BJ (cell line): Measurements from ENCODE around the gene PPM1B. TPM values are rescaled to one million over a fixed set of nuclear protein-coding genes. Genes with fewer than 3 reads are reported as not detected.
"Not testable (repeated sequence)": the region's sequence is repeated elsewhere in the genome, so short reads cannot be mapped to it uniquely, and the experiment has no call there.

ENCODE experiments used
- CTCF ChIA-PET: fragments of 350-600 bp; formaldehyde crosslinking; extraction: SDS; loops from one replicate; lab custom pipeline; 2021; ENCODE audit warnings: antibody characterized with exemption, inconsistent platforms; lab: Yijun Ruan, JAX
- POLR2A ChIA-PET: fragments of 300-600 bp; sonication (Branson Sonifier 250); formaldehyde crosslinking; extraction: SDS; loops from one replicate; lab custom pipeline; 2021; ENCODE audit warnings: antibody characterized with exemption; lab: Charles Lee
- DNase-seq: peaks from one replicate; pipeline ENCODE4 v3.0.0-alpha.2; 2011; ENCODE audit warnings: low read depth
- H3K27me3 ChIP-seq: 2 replicates; pipeline ENCODE4 v1.6.0; 2011; ENCODE audit warnings: low read length; ENCODE audit not compliant: control insufficient read depth, insufficient read depth
- H3K36me3 ChIP-seq: 2 replicates; pipeline ENCODE4 v1.5.1; 2011; ENCODE audit warnings: low read length; ENCODE audit not compliant: control insufficient read depth, insufficient read depth
- H3K4me3 ChIP-seq: 2 replicates; pipeline ENCODE4 v1.5.1; 2011; ENCODE audit warnings: low read depth, mild to moderate bottlenecking, control low read depth, low read length
- polyA plus RNA-seq: library from polyadenylated mRNA; depleted of rRNA; stranded (reverse); fragments of >200 nt; gene quantifications from 2 replicates; pipeline ENCODE4 v1.2.3, GENCODE V29; 2011
- TF ChIP-seq, protein P1 (sequence below): IDR thresholded peaks from 2 replicates; pipeline ENCODE4 v1.5.1; 2011; ENCODE audit warnings: low read depth, mild to moderate bottlenecking, control low read depth, inconsistent platforms, low read length, moderate library complexity; ENCODE audit not compliant: insufficient read depth

PPM1B gene
- polyA plus RNA-seq, 1 experiment, result 8.2 TPM

DNA sequence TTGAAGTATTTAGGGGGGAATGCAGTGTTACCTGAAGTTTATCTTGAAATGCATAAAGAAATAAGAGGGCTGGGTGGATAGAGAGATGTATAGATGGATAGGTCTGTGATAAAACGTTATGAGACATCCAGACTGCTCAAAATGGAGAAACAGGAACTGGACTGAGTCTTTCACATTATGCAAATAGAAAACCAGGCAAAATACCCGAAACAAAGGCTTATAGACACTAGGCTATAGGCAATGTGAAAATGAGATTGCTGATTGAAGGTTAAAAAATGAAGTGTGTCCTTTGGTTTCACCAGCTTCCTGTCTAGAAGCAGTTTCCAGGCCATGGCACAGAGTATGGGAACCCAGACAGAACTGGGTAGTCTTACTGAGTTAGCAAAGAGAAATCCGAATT, 81.7 kb downstream of the PPM1B start:
- no peaks in the 10 kb centered on the region for H3K36me3 ChIP-seq
- POLR2A ChIA-PET, result no interaction called here
- CTCF ChIA-PET, result interaction anchor here (1.1 kb wide), 1 partner anchor 206 kb away, joined by 4 read pairs; no protein-coding TSS in a partner anchor
- DNase-seq, result no peak
- H3K27me3 ChIP-seq, result no peaks in the 10 kb centered on the region
- no peak overlapping the region for H3K4me3 ChIP-seq
- TF ChIP-seq, protein P1, sequence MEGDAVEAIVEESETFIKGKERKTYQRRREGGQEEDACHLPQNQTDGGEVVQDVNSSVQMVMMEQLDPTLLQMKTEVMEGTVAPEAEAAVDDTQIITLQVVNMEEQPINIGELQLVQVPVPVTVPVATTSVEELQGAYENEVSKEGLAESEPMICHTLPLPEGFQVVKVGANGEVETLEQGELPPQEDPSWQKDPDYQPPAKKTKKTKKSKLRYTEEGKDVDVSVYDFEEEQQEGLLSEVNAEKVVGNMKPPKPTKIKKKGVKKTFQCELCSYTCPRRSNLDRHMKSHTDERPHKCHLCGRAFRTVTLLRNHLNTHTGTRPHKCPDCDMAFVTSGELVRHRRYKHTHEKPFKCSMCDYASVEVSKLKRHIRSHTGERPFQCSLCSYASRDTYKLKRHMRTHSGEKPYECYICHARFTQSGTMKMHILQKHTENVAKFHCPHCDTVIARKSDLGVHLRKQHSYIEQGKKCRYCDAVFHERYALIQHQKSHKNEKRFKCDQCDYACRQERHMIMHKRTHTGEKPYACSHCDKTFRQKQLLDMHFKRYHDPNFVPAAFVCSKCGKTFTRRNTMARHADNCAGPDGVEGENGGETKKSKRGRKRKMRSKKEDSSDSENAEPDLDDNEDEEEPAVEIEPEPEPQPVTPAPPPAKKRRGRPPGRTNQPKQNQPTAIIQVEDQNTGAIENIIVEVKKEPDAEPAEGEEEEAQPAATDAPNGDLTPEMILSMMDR, result no peak

- TF ChIP-seq, protein P1, result no peak
- ChIA-PET POLR2A (no interaction called here), CTCF (interaction anchor here (1.2 kb wide), 1 partner anchor 19 kb away, joined by 4 read pairs; no protein-coding TSS in a partner anchor)
- Histone ChIP-seq H3K36me3 (no peaks in the 10 kb centered on the region), H3K4me3 (no peak overlapping the region), H3K27me3 (no peaks in the 10 kb centered on the region)
- DNase-seq, result no peak
Measured at GRCh38 chr2:44254023-44254422, 85.3 kb downstream of the PPM1B start.

GRCh38 chr2:44255704-44256103, 87.0 kb downstream of the PPM1B start:
- CTCF ChIA-PET, DNase-seq, H3K4me3 ChIP-seq, POLR2A ChIA-PET, H3K27me3 ChIP-seq, H3K36me3 ChIP-seq: not testable (repeated sequence)

DNA sequence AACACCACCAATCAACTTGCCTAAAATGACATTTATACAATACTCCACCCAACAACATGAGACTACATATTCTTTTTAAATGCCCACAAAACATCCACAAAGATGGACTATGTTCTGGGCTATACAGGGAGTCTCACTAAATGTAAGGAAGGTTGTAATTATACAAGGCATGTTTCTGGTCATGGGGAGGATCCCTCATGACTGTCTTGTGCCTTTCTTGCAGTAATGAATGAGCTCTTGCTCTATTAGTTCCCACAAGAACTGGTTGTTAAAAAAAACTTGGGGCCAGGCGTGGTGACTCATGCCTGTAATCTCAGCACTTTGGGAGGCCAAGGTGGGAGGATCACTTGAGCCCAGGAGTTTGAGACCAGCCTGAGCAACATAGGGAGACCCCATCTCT, 89.1 kb downstream of the PPM1B start:
- H3K27me3 ChIP-seq, H3K4me3 ChIP-seq, POLR2A ChIA-PET, CTCF ChIA-PET, H3K36me3 ChIP-seq, DNase-seq: not testable (repeated sequence)

DNA sequence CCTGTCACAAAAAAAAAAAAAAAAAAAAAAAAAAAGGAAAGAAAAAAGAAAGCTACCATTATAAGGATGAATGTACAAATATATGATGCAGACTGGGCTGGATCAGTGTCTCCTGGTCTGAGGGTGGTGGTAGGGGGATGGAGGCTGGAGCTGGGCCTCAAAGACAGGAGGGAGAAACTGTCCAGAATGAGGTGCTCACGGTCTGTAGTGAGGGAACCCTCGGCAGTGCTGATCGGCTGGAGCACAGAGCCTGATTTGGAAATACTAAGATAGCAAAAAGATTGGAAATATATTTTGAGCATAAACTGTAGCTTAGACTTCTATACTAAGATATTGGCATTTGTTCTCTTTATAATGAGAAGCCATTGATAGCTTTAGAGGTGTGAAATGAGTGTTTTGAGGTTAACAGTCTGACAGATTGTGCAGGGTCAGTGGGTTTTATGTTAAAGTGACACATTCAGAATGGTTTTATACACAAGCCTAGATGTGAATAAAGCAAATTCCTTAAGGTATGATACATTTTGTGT, 98.7 kb downstream of the PPM1B start:
- H3K4me3 ChIP-seq, result no peak overlapping the region
- POLR2A ChIA-PET, result no interaction called here

GRCh38 chr2:44267796-44268648, 99.3 kb downstream of the PPM1B start:
- TF ChIP-seq, protein P1, result no peak
- POLR2A ChIA-PET, result no interaction called here
- DNase-seq, result no peak
- Histone ChIP-seq H3K36me3 (no peaks in the 10 kb centered on the region), H3K27me3 (no peaks in the 10 kb centered on the region), H3K4me3 (no peak overlapping the region)
- CTCF ChIA-PET, result interaction anchor here (0.6 to 1.3 kb wide), 3 partner anchors 8 to 28 kb away, joined by 3 read pairs; no protein-coding TSS in a partner anchor

More for the DNA sequence above, 98.7 kb downstream of the PPM1B start:
- DNase-seq, result no peak
- Histone ChIP-seq H3K27me3 (no peaks in the 10 kb centered on the region), H3K36me3 (no peaks in the 10 kb centered on the region)
- CTCF ChIA-PET, result interaction anchor here (1.3 kb wide), 1 partner anchor 9 kb away, joined by 3 read pairs; no protein-coding TSS in a partner anchor
- TF ChIP-seq, protein P1, result no peak
